GM21786 (cell line): Measurements from ENCODE around the gene LPCAT2.
"Not testable (repeated sequence)": the region's sequence is repeated elsewhere in the genome, so short reads cannot be mapped to it uniquely, and the experiment has no call there.

Experiments used
- ATAC-seq: cut with Tn5 transposase; IDR thresholded peaks from one replicate; pipeline ENCODE4 v1.9.1; 2021; ENCODE audit not compliant: unreplicated experiment

The LPCAT2 gene

GRCh38 chr16:55576384-55576783 is 67.5 kb downstream of the LPCAT2 start:
- ATAC-seq = no peak

GRCh38 chr16:55577887-55578286 is 69.0 kb downstream of the LPCAT2 start:
- ATAC-seq = no peak

- no peak for ATAC-seq
Measured at GRCh38 chr16:55585631-55586030, 76.8 kb downstream of the LPCAT2 start.

GRCh38 chr16:55588799-55589198 is 79.9 kb downstream of the LPCAT2 start:
- no peak for ATAC-seq

GRCh38 chr16:55592306-55592705 is 83.4 kb downstream of the LPCAT2 start:
- no peak for ATAC-seq

- ATAC-seq = no peak
Measured at GRCh38 chr16:55597928-55598327, 89.1 kb downstream of the LPCAT2 start.

- no peak for ATAC-seq
Measured at GRCh38 chr16:55605754-55606336, 97.0 kb downstream of the LPCAT2 start.

GRCh38 chr16:55613613-55614335 is 104.9 kb downstream of the LPCAT2 start:
- no peak for ATAC-seq

- ATAC-seq = no peak
Measured at GRCh38 chr16:55615071-55615470, 106.2 kb downstream of the LPCAT2 start.

GRCh38 chr16:55615670-55616069 is 106.8 kb downstream of the LPCAT2 start:
- ATAC-seq = not testable (repeated sequence)

- ATAC-seq = no peak
Measured at GRCh38 chr16:55621771-55622170, 112.9 kb downstream of the LPCAT2 start.

GRCh38 chr16:55622272-55622671 is 113.4 kb downstream of the LPCAT2 start:
- no peak for ATAC-seq

GRCh38 chr16:55622930-55623561 is 114.2 kb downstream of the LPCAT2 start:
- ATAC-seq = no peak

GRCh38 chr16:55623640-55624039 is 114.8 kb downstream of the LPCAT2 start:
- ATAC-seq = no peak

- ATAC-seq = no peak
Measured at GRCh38 chr16:55624696-55625095, 115.8 kb downstream of the LPCAT2 start.

- ATAC-seq = no peak
Measured at GRCh38 chr16:55625843-55626242, 117.0 kb downstream of the LPCAT2 start.

GRCh38 chr16:55628306-55628968 is 119.6 kb downstream of the LPCAT2 start:
- ATAC-seq = no peak

GRCh38 chr16:55630774-55631173 is 121.9 kb downstream of the LPCAT2 start:
- ATAC-seq = no peak

GRCh38 chr16:55632259-55632658 is 123.4 kb downstream of the LPCAT2 start:
- ATAC-seq = no peak

GRCh38 chr16:55634193-55634592 is 125.3 kb downstream of the LPCAT2 start:
- ATAC-seq = no peak
